OCI-LY7 (cell line): ENCODE results near the gene FOXJ3.

Source experiments
- EZH2phosphoT487 ChIP-seq: fragments of 200-600 bp; sonication (generic); IDR thresholded peaks from 2 replicates; pipeline ENCODE4 v1.6.1; 2018; ENCODE audit warnings: low read depth, borderline replicate concordance, mild to moderate bottlenecking, mixed run types, antibody characterized with exemption, low read length, moderate library complexity, mixed read lengths
- TF ChIP-seq, protein P1 (sequence below): fragments of 200-600 bp; sonication (generic); conservative IDR thresholded peaks from 2 replicates; pipeline ENCODE4 v1.5.1; 2014; ENCODE audit warnings: mild to moderate bottlenecking, antibody characterized with exemption, low read length, moderate library complexity, mixed read lengths

DNA sequence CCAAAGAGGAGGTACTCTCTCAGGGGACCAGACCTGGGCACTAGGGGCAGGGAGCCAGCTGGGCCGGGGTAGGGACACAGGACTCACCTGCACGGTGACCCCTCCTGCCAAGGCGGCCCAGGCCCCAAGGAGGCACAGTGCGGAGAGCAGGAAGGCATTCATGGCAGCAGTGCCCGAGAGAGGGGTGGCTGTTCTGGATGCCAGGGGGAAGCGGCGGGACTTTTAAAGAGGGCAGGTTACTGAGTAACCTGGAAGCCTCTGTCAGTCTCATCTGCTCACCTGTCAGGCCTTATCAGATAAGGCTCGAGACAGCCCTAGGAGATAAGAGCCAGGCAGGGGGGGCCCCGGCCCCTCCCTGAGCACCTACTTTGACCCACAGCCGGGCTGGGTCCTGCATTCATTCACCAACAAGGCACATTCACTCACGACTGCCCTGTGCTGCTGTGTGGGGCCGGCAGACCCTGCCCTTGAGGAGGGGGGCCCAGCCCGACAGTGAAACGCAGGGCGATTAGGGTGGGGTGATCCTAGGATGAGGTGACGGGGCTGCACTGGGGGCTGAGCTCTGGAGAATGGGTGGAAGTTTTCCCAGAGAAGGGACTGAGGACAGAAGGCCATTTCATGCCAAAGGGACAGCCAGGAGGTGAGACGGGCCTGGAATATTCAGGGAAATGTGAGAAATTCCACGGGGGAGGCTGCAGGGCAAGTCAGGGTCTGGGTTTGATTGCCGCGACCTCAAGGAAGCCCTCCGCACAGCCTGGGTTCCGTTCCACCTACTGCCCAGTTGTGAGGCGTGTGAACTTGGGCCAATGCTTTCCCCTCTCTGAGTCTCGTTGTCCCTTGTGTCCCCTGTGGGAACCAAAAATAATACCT, 170.2 kb downstream of the FOXJ3 start, which contains the start of gene GUCA2A:
- TF ChIP-seq, protein P1, sequence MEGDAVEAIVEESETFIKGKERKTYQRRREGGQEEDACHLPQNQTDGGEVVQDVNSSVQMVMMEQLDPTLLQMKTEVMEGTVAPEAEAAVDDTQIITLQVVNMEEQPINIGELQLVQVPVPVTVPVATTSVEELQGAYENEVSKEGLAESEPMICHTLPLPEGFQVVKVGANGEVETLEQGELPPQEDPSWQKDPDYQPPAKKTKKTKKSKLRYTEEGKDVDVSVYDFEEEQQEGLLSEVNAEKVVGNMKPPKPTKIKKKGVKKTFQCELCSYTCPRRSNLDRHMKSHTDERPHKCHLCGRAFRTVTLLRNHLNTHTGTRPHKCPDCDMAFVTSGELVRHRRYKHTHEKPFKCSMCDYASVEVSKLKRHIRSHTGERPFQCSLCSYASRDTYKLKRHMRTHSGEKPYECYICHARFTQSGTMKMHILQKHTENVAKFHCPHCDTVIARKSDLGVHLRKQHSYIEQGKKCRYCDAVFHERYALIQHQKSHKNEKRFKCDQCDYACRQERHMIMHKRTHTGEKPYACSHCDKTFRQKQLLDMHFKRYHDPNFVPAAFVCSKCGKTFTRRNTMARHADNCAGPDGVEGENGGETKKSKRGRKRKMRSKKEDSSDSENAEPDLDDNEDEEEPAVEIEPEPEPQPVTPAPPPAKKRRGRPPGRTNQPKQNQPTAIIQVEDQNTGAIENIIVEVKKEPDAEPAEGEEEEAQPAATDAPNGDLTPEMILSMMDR, result no peak
- no peak for TF ChIP-seq EZH2phosphoT487
